ENCODE data around the gene ATP5PB. TPM values are rescaled to one million over a fixed set of nuclear protein-coding genes. Genes with fewer than 3 reads are reported as not detected.
A peak's percentile ranks its signal among the peaks of the same experiment; 100 is the strongest.

Gene ATP5PB
- total and polyA plus RNA-seq, 4 donors, result 143 to 257 (median 223) TPM

GRCh38 chr1:111474106-111474505 is 24.8 kb downstream of the ATP5PB start:
- Histone ChIP-seq H3K4me3 (ENCODE audit: low read depth in 1 of 3, low read length in 3 of 3) (peak overlapping the region in 1 of 3 donors; percentile 8), H3K9ac (ENCODE audit: low read depth in 1 of 2, low read length in 2 of 2) (peak overlapping the region; percentile 28 to 72), H3K27me3 (ENCODE audit: control insufficient read depth in 4 of 4, insufficient read depth in 4 of 4, low read length in 3 of 4) (no peaks in the 10 kb centered on the region), H3K36me3 (ENCODE audit: control insufficient read depth in 4 of 4, insufficient read depth in 3 of 4, low read depth in 1 of 4, low read length in 3 of 4) (peaks cover 0 to 25% (median 14%) of the 10 kb centered on the region in 4 donors), H3K27ac (ENCODE audit: low read depth in 1 of 2, low read length in 2 of 2) (peak overlapping the region; percentile 49 to 58), H3K9me3 (ENCODE audit: control insufficient read depth in 4 of 4, low read length in 3 of 4) (no peaks in the 10 kb centered on the region), H3K4me1 (ENCODE audit: control insufficient read depth in 4 of 4, insufficient read depth in 4 of 4, low read length in 3 of 4) (no peaks in the 10 kb centered on the region)
- TF ChIP-seq RAD21 (IDR thresholded peaks at IDR 0.05) (no peak), EGR1 (IDR thresholded peaks at IDR 0.05; ENCODE audit: low read depth in 2 of 2) (no peak), HNF4G (IDR thresholded peaks at IDR 0.05) (no peak), NR2F2 (IDR thresholded peaks at IDR 0.05) (no peak), CTCF (IDR thresholded peaks at IDR 0.05; ENCODE audit: low read depth, low read length, missing input control) (no peak), GABPA (IDR thresholded peaks at IDR 0.05 in 1 of 2, conservative IDR thresholded peaks at IDR 0.05 in 1 of 2) (no peak), JUND (IDR thresholded peaks at IDR 0.05) (no peak), SP1 (IDR thresholded peaks at IDR 0.05) (no peak), ATF3 (IDR thresholded peaks at IDR 0.05) (no peak), ZBTB33 (IDR thresholded peaks at IDR 0.05) (no peak), FOXA2 (IDR thresholded peaks at IDR 0.05) (no peak), FOXA1 (IDR thresholded peaks at IDR 0.05) (no peak), TAF1 (conservative IDR thresholded peaks at IDR 0.05) (no peak), RXRA (IDR thresholded peaks at IDR 0.05) (no peak), HNF4A (conservative IDR thresholded peaks at IDR 0.05) (no peak), YY1 (IDR thresholded peaks at IDR 0.05) (no peak)
- no peak for DNase-seq (ENCODE audit: low spot score)
- 73% methylated on average over 5 of the region's 5 CpGs for WGBS

GRCh38 chr1:111474521-111474920 is 25.3 kb downstream of the ATP5PB start:
- no peaks in the 10 kb centered on the region for H3K27me3 ChIP-seq (ENCODE audit: control insufficient read depth in 4 of 4, insufficient read depth in 4 of 4, low read length in 3 of 4)

More at GRCh38 chr1:111474521-111474920, 25.3 kb downstream of the ATP5PB start:
- no peak overlapping the region for H3K27ac ChIP-seq (ENCODE audit: low read depth in 1 of 2, low read length in 2 of 2)
- TF ChIP-seq HNF4G (IDR thresholded peaks at IDR 0.05), result no peak
- no peak for TF ChIP-seq TAF1 (conservative IDR thresholded peaks at IDR 0.05)
- TF ChIP-seq EGR1 (IDR thresholded peaks at IDR 0.05; ENCODE audit: low read depth in 2 of 2), result no peak
- no peak for TF ChIP-seq NR2F2 (IDR thresholded peaks at IDR 0.05)
- no peak for TF ChIP-seq YY1 (IDR thresholded peaks at IDR 0.05)
- TF ChIP-seq GABPA (IDR thresholded peaks at IDR 0.05 in 1 of 2, conservative IDR thresholded peaks at IDR 0.05 in 1 of 2), result no peak
- TF ChIP-seq HNF4A (conservative IDR thresholded peaks at IDR 0.05), result no peak
- TF ChIP-seq JUND (IDR thresholded peaks at IDR 0.05), result no peak
- no peak for TF ChIP-seq ATF3 (IDR thresholded peaks at IDR 0.05)
- no peak for TF ChIP-seq FOXA2 (IDR thresholded peaks at IDR 0.05)
- DNase-seq (ENCODE audit: low spot score), result no peak
- WGBS, result 84% methylated on average over 4 of the region's 4 CpGs
- H3K36me3 ChIP-seq (ENCODE audit: control insufficient read depth in 4 of 4, insufficient read depth in 3 of 4, low read depth in 1 of 4, low read length in 3 of 4), result peaks cover 0 to 22% (median 10%) of the 10 kb centered on the region in 4 donors
- H3K9me3 ChIP-seq (ENCODE audit: control insufficient read depth in 4 of 4, low read length in 3 of 4), result no peaks in the 10 kb centered on the region
- H3K9ac ChIP-seq (ENCODE audit: low read depth in 1 of 2, low read length in 2 of 2), result peak overlapping the region in 1 of 2 donors; percentile 72
- no peaks in the 10 kb centered on the region for H3K4me1 ChIP-seq (ENCODE audit: control insufficient read depth in 4 of 4, insufficient read depth in 4 of 4, low read length in 3 of 4)
- peak overlapping the region in 1 of 3 donors; percentile 8 for H3K4me3 ChIP-seq (ENCODE audit: low read depth in 1 of 3, low read length in 3 of 3)
